AG09309 (cell line): ENCODE results near the gene ELMO1.

ENCODE experiments used
- DNase-seq: peaks from one replicate; pipeline ENCODE4 v3.0.0-alpha.2; 2010; ENCODE audit warnings: low read depth
- H3K4me3 ChIP-seq: 2 replicates; pipeline ENCODE4 v1.5.1; 2011; ENCODE audit warnings: mild to moderate bottlenecking, low read depth, low read length, moderate library complexity; ENCODE audit not compliant: control insufficient read depth
- CTCF ChIP-seq: IDR thresholded peaks from 2 replicates; pipeline ENCODE4 v1.5.1; 2011; ENCODE audit warnings: mild to moderate bottlenecking, low read depth, low read length, inconsistent platforms; ENCODE audit not compliant: insufficient read depth, control insufficient read depth; ENCODE audit errors: missing control alignments

Gene ELMO1

GRCh38 chr7:36949711-36950600 lies 498.7 kb downstream of the ELMO1 start:
- H3K4me3 ChIP-seq: no peak overlapping the region
- DNase-seq: no peak
- no peak for TF ChIP-seq CTCF

GRCh38 chr7:36946401-36946739 lies 502.3 kb downstream of the ELMO1 start:
- DNase-seq: no peak
- H3K4me3 ChIP-seq: no peak overlapping the region
- no peak for TF ChIP-seq CTCF

- TF ChIP-seq CTCF: no peak
- no peak for DNase-seq
- no peak overlapping the region for H3K4me3 ChIP-seq
Measured at GRCh38 chr7:36945612-36946400, 502.9 kb downstream of the ELMO1 start.

GRCh38 chr7:36944838-36945237 lies 503.8 kb downstream of the ELMO1 start:
- TF ChIP-seq CTCF: no peak
- H3K4me3 ChIP-seq: no peak overlapping the region
- DNase-seq: no peak

GRCh38 chr7:36943591-36944435 lies 504.9 kb downstream of the ELMO1 start:
- DNase-seq: no peak
- no peak overlapping the region for H3K4me3 ChIP-seq

More at GRCh38 chr7:36943591-36944435, 504.9 kb downstream of the ELMO1 start:
- no peak for TF ChIP-seq CTCF
